HG03378 (cell line): ENCODE results near the gene ZFP92.

Experiments used
- ATAC-seq: cut with Tn5 transposase; IDR thresholded peaks from one replicate; pipeline ENCODE4 v1.9.1; 2021; ENCODE audit warnings: mild to moderate bottlenecking, moderate library complexity; ENCODE audit not compliant: unreplicated experiment

The ZFP92 gene

GRCh38 chrX:153434801-153435200 is 23.5 kb downstream of the ZFP92 start:
- no peak for ATAC-seq

DNA sequence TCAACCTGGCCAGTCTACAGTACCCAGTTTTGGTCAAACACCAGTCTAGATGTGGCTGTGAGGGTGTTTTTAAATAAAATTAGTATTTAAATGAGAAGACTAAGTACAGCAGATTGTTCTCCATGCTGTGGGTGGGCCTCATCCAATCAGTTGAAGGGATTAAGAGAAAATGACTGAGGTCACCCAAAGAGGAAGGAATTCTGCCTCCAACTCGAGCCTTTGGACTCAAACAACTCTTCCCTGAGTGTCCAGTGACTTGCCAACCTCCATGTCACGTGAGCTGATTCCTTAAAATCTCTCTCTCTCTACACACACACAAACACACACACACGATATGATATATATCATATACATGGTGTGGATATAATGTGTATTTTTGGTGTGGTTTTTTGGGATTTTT is 24.6 kb downstream of the ZFP92 start:
- ATAC-seq: no peak

DNA sequence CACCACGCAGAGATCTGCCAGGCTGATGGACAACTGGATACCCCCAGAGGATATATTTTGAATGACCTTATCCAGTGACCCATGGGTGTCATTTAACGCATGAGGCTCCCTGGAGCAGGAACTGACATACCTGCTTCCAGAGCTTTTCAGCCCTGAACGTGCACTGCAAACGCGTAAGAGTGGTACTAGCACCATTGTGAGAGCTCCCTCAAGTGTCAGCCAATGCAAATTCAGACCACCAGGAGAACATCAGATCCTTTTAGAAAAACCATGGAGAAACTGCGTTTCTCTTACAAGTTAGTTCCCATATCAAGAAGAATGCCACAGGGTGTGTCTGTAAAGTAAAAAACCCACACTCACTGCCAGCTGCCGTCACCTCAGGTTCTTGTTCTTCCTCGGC is 27.3 kb downstream of the ZFP92 start:
- ATAC-seq: no peak

GRCh38 chrX:153439977-153440376 is 28.7 kb downstream of the ZFP92 start:
- ATAC-seq: no peak

- ATAC-seq: no peak
Observed at GRCh38 chrX:153440556-153441135, 29.4 kb downstream of the ZFP92 start.

- ATAC-seq: no peak
Observed at GRCh38 chrX:153441296-153441695, 30.0 kb downstream of the ZFP92 start.

DNA sequence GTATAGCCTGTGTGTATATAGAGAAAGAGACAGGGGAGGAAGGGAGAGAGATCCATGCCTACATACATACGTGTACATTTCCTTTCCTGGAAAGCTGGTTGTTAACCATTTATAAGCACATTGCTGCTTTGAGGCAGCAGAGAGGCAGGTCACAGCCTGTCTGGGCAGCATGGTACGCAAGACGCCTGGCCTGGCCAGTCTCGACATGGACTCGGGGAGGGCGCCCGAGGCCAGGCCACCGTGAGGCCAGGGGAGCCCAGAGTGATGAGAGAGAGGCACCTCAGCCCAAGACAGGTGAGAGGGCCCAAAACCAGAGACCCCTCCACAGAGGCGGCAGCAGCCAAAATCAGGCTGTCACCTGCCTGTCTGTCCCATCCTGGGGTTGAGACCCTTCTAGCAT is 30.7 kb downstream of the ZFP92 start:
- no peak for ATAC-seq

DNA sequence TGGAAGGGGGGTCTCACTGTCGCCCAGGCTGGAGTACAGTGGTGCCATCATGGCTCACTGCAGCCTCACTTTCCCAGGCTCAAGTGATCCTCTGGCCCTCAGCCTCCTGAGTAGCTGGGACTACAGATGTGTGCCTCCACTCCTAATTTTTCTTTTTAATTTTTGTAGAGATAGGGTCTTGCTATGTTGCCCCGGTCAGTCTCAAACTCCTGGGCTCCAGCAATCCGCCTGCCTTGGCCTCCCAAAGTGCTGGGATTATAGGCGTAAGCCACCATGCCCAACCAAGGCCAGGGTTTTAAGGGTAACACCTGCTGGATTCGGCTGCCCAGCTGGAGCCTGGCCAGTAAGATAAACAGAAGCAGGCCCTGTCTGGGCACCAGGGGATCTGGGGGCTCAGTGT is 31.2 kb downstream of the ZFP92 start:
- no peak for ATAC-seq

GRCh38 chrX:153443476-153444332 is 32.4 kb downstream of the ZFP92 start:
- no peak for ATAC-seq

DNA sequence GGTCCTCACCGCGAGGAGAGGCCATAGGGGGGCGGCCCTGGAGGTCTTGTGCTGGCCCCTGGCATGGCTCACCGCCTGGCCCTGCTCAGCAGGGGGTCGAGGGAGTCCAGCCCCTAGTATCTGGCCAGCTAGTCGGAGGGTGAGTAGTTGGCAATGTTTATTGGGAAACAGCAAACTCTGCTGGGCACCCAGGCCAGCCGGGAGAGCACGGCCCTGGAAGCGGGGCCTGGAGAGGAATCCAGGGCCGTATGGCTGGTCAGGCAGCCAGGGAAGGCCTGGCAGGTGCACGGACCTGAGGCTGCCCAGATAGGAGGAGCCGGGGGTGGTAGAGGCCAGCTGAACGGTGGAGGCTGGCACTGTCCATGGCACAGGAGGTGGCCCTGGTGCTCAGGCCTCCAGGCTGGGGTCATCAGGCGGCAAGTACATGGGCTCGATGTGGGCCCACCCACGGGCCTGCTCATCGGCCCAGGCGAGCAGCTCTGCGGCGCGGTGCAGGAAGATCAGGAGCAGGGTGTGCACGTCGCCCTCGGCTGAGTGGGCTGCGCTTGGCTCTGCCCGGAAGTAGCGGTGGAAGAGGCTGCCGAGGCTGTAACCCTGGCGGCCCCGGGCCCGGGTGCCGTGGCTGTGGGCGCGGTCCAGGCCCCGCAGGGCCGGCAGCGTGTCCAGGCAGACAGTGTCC is 33.2 kb downstream of the ZFP92 start:
- ATAC-seq: no peak

- no peak for ATAC-seq
Observed at GRCh38 chrX:153445106-153445855, 34.0 kb downstream of the ZFP92 start.

DNA sequence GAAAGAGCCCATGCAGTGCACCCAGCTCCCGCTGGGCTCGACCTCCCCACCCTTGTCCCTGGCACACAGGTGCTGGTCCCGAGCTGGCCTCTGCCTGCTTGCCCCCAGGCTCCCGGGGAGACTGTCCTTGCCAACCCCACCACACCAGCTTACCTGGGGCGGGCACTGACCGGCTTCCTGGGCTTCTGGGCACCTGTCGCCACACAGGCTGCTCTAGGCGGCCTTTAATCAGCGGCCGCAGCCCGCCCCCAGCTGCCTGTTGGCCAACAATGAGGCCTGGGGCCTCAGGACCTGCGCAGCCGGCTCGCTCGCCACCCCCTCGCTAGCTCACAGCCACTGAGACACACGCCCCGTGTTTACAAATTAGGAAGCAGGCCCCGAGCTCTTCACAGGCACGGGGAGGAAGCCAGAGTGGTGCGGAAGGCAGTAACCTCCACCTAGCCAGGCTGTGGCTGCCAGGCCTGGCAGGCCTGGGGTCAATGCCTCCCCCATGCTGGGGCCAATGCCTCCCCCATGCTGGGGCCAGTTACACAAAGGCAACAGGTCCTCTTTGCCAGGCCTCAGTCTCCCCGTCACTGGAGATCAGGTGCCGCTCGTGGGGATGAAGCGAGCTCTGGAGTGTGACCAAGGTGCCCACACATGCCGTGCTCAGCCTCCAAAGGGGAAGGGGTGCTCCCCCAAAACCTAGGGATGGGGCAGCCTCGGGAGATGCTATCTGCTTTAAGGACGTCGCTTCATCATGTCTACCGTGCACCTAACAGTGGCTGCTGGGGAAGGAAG is 34.8 kb downstream of the ZFP92 start, which contains the start of gene TREX2:
Gene TREX2 (minus strand): TSS at position 201 of the 780 bp plus-strand sequence. CDS start 626 bp downstream, outside the sequence.
- no peak for ATAC-seq

DNA sequence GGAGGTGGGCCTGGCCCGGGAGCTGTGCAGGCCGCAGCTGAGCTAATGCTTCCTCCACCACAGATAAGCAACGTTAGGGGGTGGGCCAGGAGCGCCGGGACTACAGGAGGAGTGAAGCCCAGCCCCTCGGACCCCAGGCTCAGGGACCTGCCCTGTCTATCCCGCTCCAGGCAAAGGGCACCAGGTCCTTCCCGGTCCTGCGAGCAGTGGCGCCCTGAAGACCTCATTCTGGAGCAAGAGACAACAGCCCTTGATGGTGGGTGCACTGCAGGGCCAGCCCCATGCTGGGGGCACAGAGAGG is 35.3 kb downstream of the ZFP92 start:
- no peak for ATAC-seq

DNA sequence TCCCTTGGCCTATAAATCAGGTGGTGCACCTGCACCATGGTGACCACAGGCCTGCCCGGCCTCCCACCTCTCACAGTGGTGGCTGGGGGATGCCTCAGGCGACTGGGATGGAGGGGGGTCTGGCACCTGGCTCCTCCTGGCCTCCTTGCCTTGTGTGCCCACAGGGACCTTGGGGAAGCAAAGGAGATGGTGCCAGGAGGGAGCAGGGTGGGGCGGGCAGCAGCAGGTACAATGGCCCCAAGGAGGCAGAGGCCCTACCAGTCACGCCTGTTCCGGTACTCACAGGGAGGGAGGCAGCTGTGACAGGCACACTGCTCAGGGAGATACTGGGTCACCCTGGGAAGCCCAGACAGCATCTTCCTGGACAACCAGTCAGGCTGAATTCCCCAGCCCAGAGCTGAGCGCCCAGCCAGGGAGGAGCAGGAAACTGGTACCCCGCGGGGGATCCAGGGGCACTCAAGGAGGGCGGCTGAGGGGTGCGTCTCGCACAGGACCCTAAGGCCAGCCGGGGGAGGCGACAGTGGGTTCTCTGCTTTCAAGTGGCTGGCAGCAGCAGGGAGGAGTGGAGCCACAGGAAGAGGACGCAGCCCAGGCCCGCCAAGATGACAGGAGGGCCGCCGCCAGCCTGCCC is 35.8 kb downstream of the ZFP92 start:
- no peak for ATAC-seq

GRCh38 chrX:153447581-153447960 is 36.3 kb downstream of the ZFP92 start:
- ATAC-seq: no peak

DNA sequence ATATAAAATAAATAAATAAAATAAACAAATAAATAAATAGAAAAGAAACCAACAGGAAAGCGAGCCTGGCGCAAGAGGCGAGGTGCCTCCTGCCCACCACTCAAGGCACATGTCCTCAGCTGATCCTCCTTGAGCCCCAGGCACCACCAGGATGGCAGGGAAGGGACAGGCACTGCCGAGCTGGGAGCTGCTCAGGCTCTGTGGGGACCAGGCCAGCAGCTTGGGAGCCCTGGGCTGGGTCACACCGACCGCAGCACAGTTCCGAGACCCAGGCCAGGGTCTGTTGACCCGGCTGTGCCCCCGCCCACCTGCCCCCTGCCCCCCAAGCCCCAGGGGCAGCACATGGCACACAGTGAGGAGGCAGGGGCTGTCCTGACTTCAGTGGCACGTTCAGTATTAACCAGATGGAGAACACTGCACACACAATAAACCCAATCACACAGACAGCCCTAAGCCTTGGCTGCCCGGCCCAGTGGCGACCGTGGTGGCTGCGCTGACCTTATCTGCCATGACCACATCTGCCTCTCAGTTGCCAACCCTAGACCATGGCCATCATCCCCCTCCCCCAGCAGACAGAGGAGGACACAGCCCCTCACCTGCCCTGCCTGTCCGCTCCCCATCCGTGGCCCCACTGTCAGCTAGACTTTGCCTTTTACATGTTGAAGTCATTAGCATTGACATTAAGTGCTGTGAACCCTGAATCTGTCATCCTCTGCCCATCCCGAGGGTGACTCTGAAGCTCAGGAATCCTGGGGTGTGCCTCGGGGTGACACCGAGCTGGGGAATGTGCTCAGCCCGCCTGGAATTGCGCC is 37.5 kb downstream of the ZFP92 start:
- no peak for ATAC-seq

GRCh38 chrX:153449368-153450113 is 38.3 kb downstream of the ZFP92 start:
- no peak for ATAC-seq

DNA sequence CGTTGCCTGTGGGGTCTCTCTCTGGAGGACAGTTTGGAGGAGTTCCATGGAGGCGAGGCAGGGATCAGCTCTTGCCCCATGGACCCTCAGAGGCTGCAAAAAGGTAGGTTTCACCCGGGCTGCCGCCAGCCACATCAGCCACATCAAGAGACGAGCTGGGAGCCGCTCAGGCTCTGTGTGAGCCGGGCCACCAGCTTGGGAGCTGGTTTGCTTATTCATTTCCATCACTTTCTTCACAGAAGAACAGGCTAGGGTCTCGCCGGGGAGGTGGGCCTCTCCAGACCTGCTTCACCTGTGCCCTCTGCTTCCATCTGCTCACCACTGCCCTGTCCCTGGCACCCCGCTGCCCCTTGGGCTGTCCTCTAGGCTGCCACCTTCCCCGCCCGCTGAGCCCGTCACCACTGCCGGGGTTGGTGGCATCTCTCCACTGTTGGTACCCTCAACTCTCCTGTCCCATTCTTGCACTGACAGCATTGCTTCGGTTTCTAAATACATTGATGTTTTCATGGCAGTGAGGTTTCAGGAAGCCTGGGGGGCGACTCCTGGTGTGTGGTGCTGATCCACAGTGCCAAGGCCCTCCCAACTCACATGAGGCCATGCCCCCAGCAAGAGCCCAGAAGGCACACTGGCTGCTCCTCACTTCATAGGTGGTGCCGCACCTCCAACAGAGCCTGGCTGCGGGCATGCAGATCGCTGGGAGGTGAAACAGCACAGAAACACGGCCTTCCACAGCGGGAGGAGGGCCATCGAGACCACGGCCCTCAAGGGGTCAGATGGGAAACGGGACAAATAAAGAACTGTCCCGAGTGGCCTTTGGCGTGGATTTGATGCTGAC is 39.1 kb downstream of the ZFP92 start:
- ATAC-seq: no peak
